SIG-M5 treated with dmso at 0.1 percent for 504 hours (cell line): ENCODE data around the gene BACE2.
"Not testable (repeated sequence)": the region's sequence is repeated elsewhere in the genome, so short reads cannot be mapped to it uniquely, and the experiment has no call there.

Experiments
- DNase-seq: peaks from one replicate; lab custom pipeline; 2025; ENCODE audit not compliant: unreplicated experiment; lab: John Stamatoyannopoulos, UW

Gene BACE2

GRCh38 chr21:41182547-41182946 lies 14.6 kb downstream of the BACE2 start:
- DNase-seq = no peak

DNA sequence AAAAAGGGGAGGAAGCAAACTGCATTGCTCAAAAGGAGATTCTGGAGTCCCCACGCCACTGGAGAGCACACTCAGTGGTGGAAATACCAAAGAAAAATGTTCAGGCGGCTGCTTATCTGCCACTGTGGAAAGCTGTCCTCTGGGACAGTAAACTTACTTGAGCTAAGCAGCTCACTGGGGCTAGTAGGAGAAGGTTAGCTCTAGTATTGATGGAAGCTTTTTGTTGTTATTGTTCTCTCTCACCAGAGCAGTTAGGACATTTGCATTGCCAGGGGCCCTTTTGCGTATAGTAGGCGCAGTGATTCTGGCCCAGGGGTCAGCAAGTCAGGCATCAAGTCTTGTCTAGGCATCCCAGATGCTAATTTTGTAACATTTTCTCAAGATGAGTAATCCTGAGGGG lies 15.6 kb downstream of the BACE2 start:
- DNase-seq = no peak

DNA sequence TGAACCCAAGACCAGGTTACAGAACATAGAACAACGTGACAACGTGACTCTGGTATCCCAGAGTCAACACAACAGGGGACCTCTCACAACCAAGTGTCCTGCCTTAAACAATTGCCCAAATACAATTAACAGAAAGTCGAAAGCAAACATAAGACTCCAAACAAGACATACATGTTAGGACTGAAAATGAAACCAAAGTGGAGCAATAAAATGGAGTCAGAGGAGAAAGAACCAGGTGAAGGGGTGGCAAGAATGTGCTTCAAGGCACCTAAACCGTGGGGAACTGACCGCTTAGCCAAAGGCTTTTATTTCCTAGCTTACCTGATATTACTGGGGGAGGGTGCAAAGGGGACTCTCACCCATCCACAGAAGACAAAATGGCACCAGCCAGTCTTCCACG lies 17.8 kb downstream of the BACE2 start:
- no peak for DNase-seq

DNA sequence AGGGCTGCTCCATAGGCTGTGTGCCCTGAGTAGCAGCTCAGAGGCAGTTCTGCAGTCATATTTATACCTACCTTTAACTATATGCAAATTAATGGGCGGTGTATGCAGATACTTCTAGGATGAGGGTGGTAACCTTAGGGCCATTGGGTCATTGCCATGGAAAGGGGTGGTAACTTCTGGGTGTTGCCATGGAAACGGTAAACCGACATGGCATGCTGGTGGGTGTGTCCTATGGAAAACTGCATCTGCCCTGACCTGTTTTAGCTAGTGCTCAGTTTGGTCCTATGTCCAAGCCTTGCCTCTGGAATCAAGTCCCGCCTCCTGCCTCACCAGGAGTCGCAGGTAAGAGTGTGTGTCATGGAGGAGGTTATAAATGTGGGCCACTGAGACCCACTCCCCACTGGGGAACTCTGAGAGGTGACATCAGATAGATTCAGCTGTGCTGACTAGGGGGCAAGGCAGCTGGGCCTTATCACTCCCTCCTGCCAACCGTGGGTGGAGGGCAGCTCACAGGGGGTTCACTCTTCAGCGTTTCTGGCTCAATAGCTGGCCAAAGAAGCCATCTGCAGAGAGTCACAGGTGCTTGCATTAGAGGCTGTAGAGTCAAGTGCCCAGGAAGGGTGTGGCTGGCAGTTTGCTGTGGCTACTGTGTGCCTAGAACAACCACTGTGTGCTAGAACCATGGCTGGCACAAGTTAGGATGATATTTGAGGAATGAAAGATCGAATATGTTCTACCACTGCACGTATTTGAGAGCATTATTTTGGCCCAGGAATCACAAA lies 19.0 kb downstream of the BACE2 start:
- peak; percentile 35 for DNase-seq

GRCh38 chr21:41187537-41188025 lies 19.6 kb downstream of the BACE2 start:
- no peak for DNase-seq

GRCh38 chr21:41188486-41189149 lies 20.7 kb downstream of the BACE2 start:
- DNase-seq = no peak

- DNase-seq = no peak
These were observed 21.3 kb downstream of the BACE2 start for GRCh38 chr21:41189150-41189745.

DNA sequence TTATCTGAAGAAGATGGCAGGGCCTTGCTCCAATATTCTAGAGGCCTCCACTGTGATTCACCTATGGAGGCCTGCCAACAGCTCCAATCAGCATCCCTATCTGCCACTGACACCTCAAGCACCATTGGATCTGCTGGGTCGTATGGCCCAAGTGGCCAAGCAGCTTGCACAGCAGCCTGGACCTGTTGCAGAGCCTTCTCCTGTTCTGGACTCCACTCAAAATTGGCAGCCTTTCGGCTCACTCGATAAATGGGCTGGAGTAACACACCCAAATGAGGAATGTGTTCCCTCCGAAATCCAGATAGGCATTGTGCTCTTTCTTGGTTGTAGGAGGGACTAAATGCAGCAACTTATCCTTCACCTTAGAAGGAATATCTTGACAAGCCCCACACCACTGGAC lies 24.6 kb downstream of the BACE2 start:
- not testable (repeated sequence) for DNase-seq

DNA sequence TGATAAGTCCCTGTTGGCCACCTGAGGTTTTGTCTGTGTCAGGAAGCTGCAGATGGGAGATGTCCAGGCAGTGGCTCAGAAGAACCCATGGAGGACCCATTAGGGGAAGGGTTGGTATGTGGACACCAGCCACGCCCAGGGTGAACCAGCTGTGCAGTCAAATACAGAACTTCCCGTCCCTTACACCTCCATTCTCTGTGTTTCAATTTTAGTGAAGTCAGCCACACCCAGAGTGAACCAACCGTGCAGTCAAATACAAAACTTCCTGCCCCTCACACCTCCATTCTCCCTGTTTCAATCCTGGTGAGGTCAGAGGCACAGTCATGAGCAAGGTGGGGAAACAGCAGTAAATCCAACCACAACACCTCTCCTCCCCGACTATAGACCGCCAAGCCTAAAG lies 27.4 kb downstream of the BACE2 start:
- DNase-seq = no peak

- no peak for DNase-seq
These were observed 29.0 kb downstream of the BACE2 start for GRCh38 chr21:41196993-41197392.

DNA sequence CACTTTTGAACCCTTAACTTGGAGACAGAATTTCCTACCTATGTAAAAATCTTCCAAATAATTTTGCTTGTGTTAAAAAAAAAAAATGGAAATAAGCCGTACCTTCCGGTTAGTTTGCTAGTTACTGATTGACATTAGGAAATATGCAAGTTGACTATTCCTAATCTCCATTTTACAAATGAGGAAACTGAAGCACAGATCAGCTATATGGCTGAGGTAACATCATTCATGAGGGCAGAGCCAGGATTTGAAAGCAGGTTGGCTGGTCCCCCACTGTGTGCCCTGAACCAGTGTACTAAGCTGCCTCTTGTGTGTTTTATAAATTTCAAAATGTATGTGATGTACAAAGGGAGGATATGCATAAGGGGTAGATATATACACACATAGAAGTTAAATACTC lies 29.6 kb downstream of the BACE2 start:
- DNase-seq = no peak

GRCh38 chr21:41198647-41199046 lies 30.7 kb downstream of the BACE2 start:
- not testable (repeated sequence) for DNase-seq

- DNase-seq = no peak
These were observed 31.2 kb downstream of the BACE2 start for GRCh38 chr21:41199123-41199522.

DNA sequence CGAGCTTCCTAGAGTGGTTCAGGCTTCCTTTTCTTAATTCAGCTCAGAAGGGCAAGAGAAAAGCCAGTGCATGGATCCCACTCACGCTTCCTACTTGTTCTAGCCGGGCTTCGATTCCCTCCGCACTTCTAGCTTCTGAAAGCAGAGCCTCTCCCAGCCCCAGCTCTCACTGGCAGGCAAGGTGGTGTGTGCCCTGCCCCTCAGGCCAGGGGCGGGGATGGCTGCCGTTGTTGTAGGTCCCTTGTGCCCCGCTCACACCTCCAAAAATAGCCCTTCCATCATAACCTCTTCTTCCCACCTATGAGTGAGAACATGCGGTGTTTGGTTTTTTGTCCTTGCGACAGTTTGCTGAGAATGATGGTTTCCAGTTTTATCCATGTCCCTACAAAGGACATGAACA lies 31.6 kb downstream of the BACE2 start:
- DNase-seq = no peak

GRCh38 chr21:41201385-41201784 lies 33.4 kb downstream of the BACE2 start:
- DNase-seq = no peak

DNA sequence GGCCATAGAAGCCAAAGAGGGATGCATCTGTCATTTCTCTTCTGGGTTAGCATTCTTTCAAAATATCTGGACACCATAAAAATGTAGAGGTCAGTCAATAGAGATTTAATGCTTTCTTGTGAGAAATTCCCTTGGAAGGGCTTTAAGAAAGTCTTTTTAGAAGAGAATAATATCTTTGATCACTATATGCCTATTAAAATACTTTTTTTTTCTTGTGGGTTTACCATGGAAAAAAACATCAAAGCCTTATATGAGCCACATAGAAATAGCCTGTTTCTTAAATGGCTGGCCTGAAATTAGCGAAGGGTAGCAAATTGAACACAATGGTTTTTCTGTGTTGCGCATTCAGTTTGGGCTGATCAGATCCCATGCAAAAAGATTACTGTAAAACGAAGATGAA lies 36.8 kb downstream of the BACE2 start:
- DNase-seq = no peak

DNA sequence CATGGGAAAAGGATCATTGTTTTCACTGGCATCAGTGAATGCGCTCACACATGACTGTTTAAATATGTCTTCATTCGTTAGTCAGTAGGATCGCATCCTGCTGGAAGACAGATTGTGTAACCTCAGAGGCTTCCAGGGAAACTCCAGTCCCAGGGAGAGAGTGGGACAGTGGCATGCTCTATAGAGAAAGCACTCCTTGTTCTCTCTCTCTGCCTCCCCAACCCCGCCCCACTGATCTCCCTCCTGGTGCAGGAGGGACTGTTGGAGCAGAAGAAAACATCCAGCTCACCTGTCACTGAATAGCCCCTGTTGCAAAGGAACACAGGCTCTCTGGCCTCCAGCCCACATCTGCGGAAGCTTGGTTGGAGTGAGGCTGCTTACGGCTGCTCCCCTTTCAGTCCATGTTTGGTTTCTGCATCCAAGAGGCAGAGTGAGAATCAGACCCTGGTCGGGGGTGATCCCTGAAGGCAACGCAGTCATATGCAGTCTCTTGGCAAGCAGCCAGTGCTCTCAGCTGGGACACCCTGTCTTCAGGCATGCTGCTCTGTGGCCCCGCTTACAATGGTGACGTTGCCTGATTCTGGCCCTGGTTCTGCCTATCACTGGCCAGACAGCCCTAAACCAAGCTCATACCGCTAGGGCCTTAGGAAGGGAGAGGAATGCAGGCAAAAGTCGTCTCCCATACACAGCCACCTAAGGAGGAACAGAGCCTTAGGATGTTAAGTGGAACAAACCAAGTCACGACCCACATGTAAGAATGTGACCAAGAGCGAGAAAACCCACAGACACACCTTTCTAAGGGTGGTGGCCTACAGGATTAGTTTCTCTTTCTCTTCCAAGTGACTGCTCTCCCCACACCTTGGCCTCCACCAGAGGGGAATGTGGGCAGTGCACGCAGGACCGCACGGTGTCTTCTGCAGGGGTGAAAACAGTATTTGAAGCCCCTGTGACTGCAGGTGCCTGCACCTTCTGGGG lies 39.7 kb downstream of the BACE2 start:
- DNase-seq = no peak

DNA sequence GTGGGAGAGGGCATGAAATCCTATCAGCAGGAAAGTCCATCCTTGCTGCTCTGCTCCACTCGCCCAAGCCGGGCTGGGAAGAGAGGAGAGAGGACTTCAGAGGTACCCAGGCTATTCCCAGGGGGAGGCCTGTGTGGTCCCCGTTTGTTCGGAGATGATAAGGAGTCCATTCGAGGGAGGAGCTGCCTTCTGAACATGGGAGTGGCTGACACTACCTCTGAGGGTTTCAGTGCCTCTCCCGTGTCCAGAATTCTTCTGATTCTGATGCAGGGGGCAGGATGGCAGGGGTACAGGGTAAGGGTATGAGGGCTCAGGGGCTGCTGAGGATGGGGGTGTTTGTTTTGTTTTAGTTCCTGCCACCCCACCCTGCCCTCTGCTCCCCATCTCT lies 40.4 kb downstream of the BACE2 start:
- DNase-seq = no peak

GRCh38 chr21:41209016-41209619 lies 41.2 kb downstream of the BACE2 start:
- DNase-seq = no peak

DNA sequence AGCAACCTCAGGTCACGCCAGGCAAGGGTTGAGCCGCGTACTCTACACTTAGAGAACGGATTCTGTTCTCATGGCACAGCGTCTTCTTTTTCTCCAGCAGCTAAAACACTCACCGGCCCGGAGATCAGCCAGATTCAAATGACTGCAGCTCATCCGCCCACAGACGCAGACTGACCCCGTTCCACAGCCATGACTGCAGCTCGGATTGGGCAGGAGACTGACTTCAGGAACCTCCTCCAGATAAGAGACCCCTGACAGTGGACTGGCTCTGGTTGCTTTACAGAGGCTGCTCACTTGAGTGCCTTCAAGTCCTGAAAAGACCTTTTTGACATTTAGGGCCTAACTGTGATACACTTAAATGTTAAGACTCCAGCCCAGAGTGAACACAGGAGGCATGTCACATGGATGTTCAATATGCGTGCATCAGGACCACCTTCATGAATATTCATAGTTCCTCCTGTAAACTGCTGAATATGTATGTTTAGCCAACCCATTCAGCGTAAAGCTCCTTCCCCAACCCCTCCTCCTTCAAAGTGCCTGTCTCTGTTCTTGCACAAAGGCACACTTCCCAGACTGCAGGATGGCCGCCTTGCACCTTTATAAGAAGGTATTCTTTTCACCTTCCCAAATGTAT lies 42.6 kb downstream of the BACE2 start:
- DNase-seq = no peak
